ENCODE measurements around the gene TMEM181. TPM values are rescaled to one million over a fixed set of nuclear protein-coding genes. Genes with fewer than 3 reads are reported as not detected.

The TMEM181 gene
- total and polyA plus RNA-seq, 2 donors (not counting 1 experiment from before 2014, with no cell fraction given), result 35.6 to 36.0 TPM

DNA sequence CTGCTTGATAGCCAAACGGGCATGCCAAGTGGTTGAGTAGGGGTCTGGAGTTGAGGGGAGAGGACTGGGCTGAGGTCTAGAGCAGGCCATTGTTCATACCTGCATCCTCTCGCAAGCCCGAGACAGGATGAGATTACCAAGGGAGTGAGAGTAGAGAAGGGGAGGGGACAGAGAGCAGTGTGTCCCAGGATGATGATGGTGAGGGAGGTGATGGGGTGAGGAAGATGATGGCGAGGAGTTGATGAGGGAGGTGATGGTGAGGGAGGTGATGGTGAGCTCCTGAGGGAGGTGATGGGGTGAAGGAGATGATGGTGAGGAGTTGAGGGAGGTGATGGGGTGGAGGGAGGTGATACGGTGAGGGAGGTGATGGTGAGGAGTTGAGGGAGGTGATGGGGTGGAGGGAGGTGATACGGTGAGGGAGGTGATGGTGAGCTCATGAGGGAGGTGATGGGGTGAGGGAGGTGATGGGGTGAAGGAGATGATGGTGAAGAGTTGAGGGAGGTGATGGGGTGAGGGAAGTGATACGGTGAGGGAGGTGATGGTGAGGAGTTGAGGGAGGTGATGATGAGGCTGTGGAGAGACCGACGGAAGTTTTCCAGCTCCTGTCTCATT lies 6.4 kb downstream of the TMEM181 start:
- H3K27ac ChIP-seq (ENCODE audit: insufficient read depth, low read length), result no peak overlapping the region
- no peaks in the 10 kb centered on the region for H3K36me3 ChIP-seq (ENCODE audit: control insufficient read depth, insufficient read depth, low read length)
- H3K79me2 ChIP-seq (ENCODE audit: control insufficient read depth, insufficient read depth, low read length), result peaks cover 78% of the 10 kb centered on the region
- no peak for DNase-seq (ENCODE audit: low read depth in 2 of 2)
- H3K4me1 ChIP-seq (ENCODE audit: control insufficient read depth, extremely low read depth, insufficient read depth, low read length), result peaks cover 10% of the 10 kb centered on the region
- H2AFZ ChIP-seq (ENCODE audit: low read length), result no peak overlapping the region
- H3K9ac ChIP-seq (ENCODE audit: insufficient read depth, low read length), result no peak overlapping the region
- H3K4me2 ChIP-seq (ENCODE audit: extremely low read depth, insufficient read depth, low read length), result no peak overlapping the region
- H4K20me1 ChIP-seq (ENCODE audit: control insufficient read depth, extremely low read depth, insufficient read depth, low read length), result peaks cover 9% of the 10 kb centered on the region
- TF ChIP-seq CTCF (conservative IDR thresholded peaks at IDR 0.05 in 1 of 2, IDR thresholded peaks at IDR 0.05 in 1 of 2; ENCODE audit: low read depth in 1 of 2, low read length in 2 of 2) (no peak), EZH2 (IDR thresholded peaks at IDR 0.05; ENCODE audit: low read length, missing control alignments) (no peak)
- H3K27me3 ChIP-seq (ENCODE audit: control insufficient read depth, insufficient read depth, low read length), result no peaks in the 10 kb centered on the region
- no peaks in the 10 kb centered on the region for H3K9me3 ChIP-seq (ENCODE audit: control insufficient read depth, insufficient read depth, low read depth, low read length)
- H3K4me3 ChIP-seq (replicated peaks in 1 of 4; ENCODE audit: control extremely low read depth in 1 of 4, insufficient read depth in 1 of 4, low read depth in 3 of 4, low read length in 4 of 4), result no peak overlapping the region

- Histone ChIP-seq H3K36me3 (ENCODE audit: control insufficient read depth, insufficient read depth, low read length) (peaks cover under 1% of the 10 kb centered on the region), H4K20me1 (ENCODE audit: control insufficient read depth, extremely low read depth, insufficient read depth, low read length) (peaks cover 7% of the 10 kb centered on the region), H3K9me3 (ENCODE audit: control insufficient read depth, insufficient read depth, low read depth, low read length) (no peaks in the 10 kb centered on the region), H2AFZ (ENCODE audit: low read length) (no peak overlapping the region), H3K27ac (ENCODE audit: insufficient read depth, low read length) (no peak overlapping the region), H3K4me3 (replicated peaks in 1 of 4; ENCODE audit: control extremely low read depth in 1 of 4, insufficient read depth in 1 of 4, low read depth in 3 of 4, low read length in 4 of 4) (no peak overlapping the region), H3K9ac (ENCODE audit: insufficient read depth, low read length) (no peak overlapping the region), H3K79me2 (ENCODE audit: control insufficient read depth, insufficient read depth, low read length) (peaks cover 76% of the 10 kb centered on the region), H3K27me3 (ENCODE audit: control insufficient read depth, insufficient read depth, low read length) (no peaks in the 10 kb centered on the region), H3K4me1 (ENCODE audit: control insufficient read depth, extremely low read depth, insufficient read depth, low read length) (peaks cover 4% of the 10 kb centered on the region), H3K4me2 (ENCODE audit: extremely low read depth, insufficient read depth, low read length) (no peak overlapping the region)
- no peak for DNase-seq (ENCODE audit: low read depth in 2 of 2)
- TF ChIP-seq CTCF (conservative IDR thresholded peaks at IDR 0.05 in 1 of 2, IDR thresholded peaks at IDR 0.05 in 1 of 2; ENCODE audit: low read depth in 1 of 2, low read length in 2 of 2) (no peak), EZH2 (IDR thresholded peaks at IDR 0.05; ENCODE audit: low read length, missing control alignments) (no peak)
These were observed 7.3 kb downstream of the TMEM181 start for GRCh38 chr6:158567152-158567551.

- no peak overlapping the region for H2AFZ ChIP-seq (ENCODE audit: low read length)
- TF ChIP-seq EZH2 (IDR thresholded peaks at IDR 0.05; ENCODE audit: low read length, missing control alignments) (no peak), CTCF (conservative IDR thresholded peaks at IDR 0.05 in 1 of 2, IDR thresholded peaks at IDR 0.05 in 1 of 2; ENCODE audit: low read depth in 1 of 2, low read length in 2 of 2) (no peak)
- H3K27ac ChIP-seq (ENCODE audit: insufficient read depth, low read length), result no peak overlapping the region
- peaks cover 3% of the 10 kb centered on the region for H3K4me1 ChIP-seq (ENCODE audit: control insufficient read depth, extremely low read depth, insufficient read depth, low read length)
- no peak overlapping the region for H3K4me3 ChIP-seq (replicated peaks in 1 of 4; ENCODE audit: control extremely low read depth in 1 of 4, insufficient read depth in 1 of 4, low read depth in 3 of 4, low read length in 4 of 4)
- H3K9ac ChIP-seq (ENCODE audit: insufficient read depth, low read length), result no peak overlapping the region
- peaks cover 6% of the 10 kb centered on the region for H4K20me1 ChIP-seq (ENCODE audit: control insufficient read depth, extremely low read depth, insufficient read depth, low read length)
- H3K4me2 ChIP-seq (ENCODE audit: extremely low read depth, insufficient read depth, low read length), result no peak overlapping the region
- no peak for DNase-seq (ENCODE audit: low read depth in 2 of 2)
- H3K36me3 ChIP-seq (ENCODE audit: control insufficient read depth, insufficient read depth, low read length), result peaks cover 3% of the 10 kb centered on the region
- H3K27me3 ChIP-seq (ENCODE audit: control insufficient read depth, insufficient read depth, low read length), result no peaks in the 10 kb centered on the region
- no peaks in the 10 kb centered on the region for H3K9me3 ChIP-seq (ENCODE audit: control insufficient read depth, insufficient read depth, low read depth, low read length)
- H3K79me2 ChIP-seq (ENCODE audit: control insufficient read depth, insufficient read depth, low read length), result peaks cover 73% of the 10 kb centered on the region
These were observed 8.0 kb downstream of the TMEM181 start for GRCh38 chr6:158567871-158568401.

Measured in fibroblast of lung (primary cell).